HL-60 (cell line): ENCODE results near the gene NABP2.

Source experiments
- DNase-seq, 2 experiments: peaks; one replicate each; pipeline ENCODE4 v3.0.0-alpha.2; 2010 to 2020; ENCODE audit warnings: low read depth in 1 of 2, low spot score in 1 of 2
- H3K27ac ChIP-seq: fragments of 250-450 bp; sonication (Bioruptor Pico); replicated peaks from 2 replicates; pipeline ENCODE4 v1.5.1; 2020; ENCODE audit warnings: mild to moderate bottlenecking, moderate library complexity
- H3K27me3 ChIP-seq: fragments of 250-450 bp; sonication (Bioruptor Pico); 2 replicates; pipeline ENCODE4 v1.5.1; 2021; ENCODE audit warnings: mild to moderate bottlenecking, moderate library complexity; ENCODE audit not compliant: insufficient read depth, poor library complexity, severe bottlenecking
- H3K4me3 ChIP-seq: replicated peaks from 2 replicates; pipeline ENCODE4 v1.5.1; 2011; ENCODE audit warnings: mild to moderate bottlenecking, control low read depth, low read length; ENCODE audit not compliant: insufficient read depth
- CTCF ChIP-seq: IDR thresholded peaks from one replicate; pipeline ENCODE4 v1.5.1; 2011; ENCODE audit warnings: low read length, control low read depth, inconsistent platforms; ENCODE audit not compliant: insufficient read depth
- GABPA ChIP-seq: IDR thresholded peaks from 2 replicates; pipeline ENCODE4 v1.6.1; 2012; ENCODE audit warnings: low read depth
- POLR2AphosphoS5 ChIP-seq: IDR thresholded peaks from 2 replicates; pipeline ENCODE4 v1.6.1; 2012; ENCODE audit warnings: low read depth
- REST ChIP-seq: IDR thresholded peaks from 2 replicates; pipeline ENCODE4 v1.6.1; 2012; ENCODE audit warnings: low read depth; ENCODE audit not compliant: insufficient replicate concordance
- SPI1 ChIP-seq: IDR thresholded peaks from 2 replicates; pipeline ENCODE4 v1.6.1; 2012; ENCODE audit warnings: low read depth, mild to moderate bottlenecking, borderline replicate concordance

NABP2 gene

GRCh38 chr12:56234746-56235436, 10.7 kb downstream of the NABP2 start:
- H3K27me3 ChIP-seq = no peaks in the 10 kb centered on the region
- TF ChIP-seq CTCF (no peak), GABPA (no peak), POLR2AphosphoS5 (no peak), SPI1 (no peak), REST (no peak)
- no peak overlapping the region for H3K4me3 ChIP-seq
- DNase-seq = no peak
- no peak overlapping the region for H3K27ac ChIP-seq

- Histone ChIP-seq H3K27ac (no peak overlapping the region), H3K4me3 (no peak overlapping the region), H3K27me3 (no peaks in the 10 kb centered on the region)
- DNase-seq = no peak
- no peak for TF ChIP-seq REST
- no peak for TF ChIP-seq CTCF
- no peak for TF ChIP-seq POLR2AphosphoS5
- no peak for TF ChIP-seq SPI1
- no peak for TF ChIP-seq GABPA
Observed at GRCh38 chr12:56236091-56236490, 11.9 kb downstream of the NABP2 start.

- TF ChIP-seq REST (no peak), CTCF (no peak), SPI1 (no peak), GABPA (no peak), POLR2AphosphoS5 (no peak)
- Histone ChIP-seq H3K27ac (no peak overlapping the region), H3K4me3 (no peak overlapping the region), H3K27me3 (no peaks in the 10 kb centered on the region)
- DNase-seq = no peak
Observed at GRCh38 chr12:56236985-56237384, 12.8 kb downstream of the NABP2 start.
